ENCODE results near the gene LSS. TPM values are rescaled to one million over a fixed set of nuclear protein-coding genes. Genes with fewer than 3 reads are reported as not detected.
"Not testable (repeated sequence)": the region's sequence is repeated elsewhere in the genome, so short reads cannot be mapped to it uniquely, and the experiment has no call there.

The LSS gene
- total RNA-seq, 1 experiment from 2014 or later: 101 TPM

DNA sequence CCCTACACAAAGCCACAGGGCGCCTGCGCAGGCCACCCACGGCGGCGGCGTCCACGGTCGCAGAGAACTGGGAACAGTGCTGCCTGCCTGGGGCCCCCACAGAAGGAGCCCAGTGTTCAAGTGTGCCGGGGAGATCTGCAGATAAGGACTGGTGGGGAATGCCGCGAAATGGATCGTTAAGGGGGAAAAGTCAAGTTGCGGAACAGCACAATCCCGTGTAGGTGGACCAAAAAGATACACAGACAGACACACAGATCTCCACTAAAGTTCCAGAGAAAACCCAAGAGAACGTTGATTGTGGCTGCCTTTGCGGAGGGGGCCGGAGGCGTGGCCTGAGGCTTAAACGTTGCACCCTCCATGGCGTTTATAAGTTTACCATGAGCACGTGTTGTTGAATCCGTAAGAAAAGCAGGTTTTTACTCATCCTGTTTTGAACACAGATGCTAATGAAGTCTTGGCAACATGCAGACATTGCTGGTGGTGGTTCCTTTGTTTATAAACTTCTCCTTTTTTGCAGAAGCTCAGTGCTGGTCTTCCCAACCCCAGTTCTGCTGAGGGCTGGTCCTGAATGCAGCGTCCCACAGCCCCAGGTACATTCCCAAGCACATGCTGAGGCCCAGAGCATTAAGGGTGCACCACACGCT is 48.4 kb downstream of the LSS start:
- peaks cover 20% of the 10 kb centered on the region for H3K36me3 Mint-ChIP-seq
- peaks cover 14% of the 10 kb centered on the region for H3K4me1 Mint-ChIP-seq
- no peak for ATAC-seq
- no peak overlapping the region for H3K4me3 Mint-ChIP-seq
- ChIA-PET POLR2A (no interaction called here), CTCF (interaction anchor here (1.3 kb wide), 1 partner anchor 37 kb away, joined by 4 read pairs; no protein-coding TSS in a partner anchor)
- peaks cover 31% of the 10 kb centered on the region for H3K9me3 Mint-ChIP-seq
- TF ChIP-seq TEAD4 (CRISPR knock-in tag; IDR thresholded peaks at IDR 0.05): no peak
- no peak for TF ChIP-seq TCF7 (CRISPR knock-in tag; IDR thresholded peaks at IDR 0.05; ENCODE audit: low read depth)
- 0 out of 2 replicates have a peak, but pooled peaks have one; percentile 12 for TF ChIP-seq RELA (CRISPR knock-in tag; IDR thresholded peaks at IDR 0.05; ENCODE audit: borderline replicate concordance)
- peak overlapping the region; percentile 15 for H3K27ac Mint-ChIP-seq
- no peak for DNase-seq (ENCODE audit: low spot score)
- H3K27me3 Mint-ChIP-seq (ENCODE audit: low read depth): no peaks in the 10 kb centered on the region

- ATAC-seq: no peak
- Mint-ChIP-seq H3K27me3 (ENCODE audit: low read depth) (no peaks in the 10 kb centered on the region), H3K27ac (peak overlapping the region; percentile 54), H3K36me3 (peaks cover 25% of the 10 kb centered on the region), H3K4me3 (no peak overlapping the region), H3K4me1 (peaks cover 14% of the 10 kb centered on the region), H3K9me3 (peaks cover 36% of the 10 kb centered on the region)
- DNase-seq (ENCODE audit: low spot score): no peak
- POLR2A ChIA-PET: no interaction called here
- CTCF ChIA-PET: no interaction called here
- 0 out of 2 replicates have a peak, but pooled peaks have one; percentile 21 for TF ChIP-seq RELA (CRISPR knock-in tag; IDR thresholded peaks at IDR 0.05; ENCODE audit: borderline replicate concordance)
- no peak for TF ChIP-seq ZNF396 (CRISPR knock-in tag; IDR thresholded peaks at IDR 0.05; ENCODE audit: borderline replicate concordance)
- no peak for TF ChIP-seq GRHL2 (CRISPR knock-in tag; IDR thresholded peaks at IDR 0.05; ENCODE audit: insufficient replicate concordance, severe bottlenecking)
- no peak for TF ChIP-seq MLX (CRISPR knock-in tag; IDR thresholded peaks at IDR 0.05)
- TF ChIP-seq, protein P1, sequence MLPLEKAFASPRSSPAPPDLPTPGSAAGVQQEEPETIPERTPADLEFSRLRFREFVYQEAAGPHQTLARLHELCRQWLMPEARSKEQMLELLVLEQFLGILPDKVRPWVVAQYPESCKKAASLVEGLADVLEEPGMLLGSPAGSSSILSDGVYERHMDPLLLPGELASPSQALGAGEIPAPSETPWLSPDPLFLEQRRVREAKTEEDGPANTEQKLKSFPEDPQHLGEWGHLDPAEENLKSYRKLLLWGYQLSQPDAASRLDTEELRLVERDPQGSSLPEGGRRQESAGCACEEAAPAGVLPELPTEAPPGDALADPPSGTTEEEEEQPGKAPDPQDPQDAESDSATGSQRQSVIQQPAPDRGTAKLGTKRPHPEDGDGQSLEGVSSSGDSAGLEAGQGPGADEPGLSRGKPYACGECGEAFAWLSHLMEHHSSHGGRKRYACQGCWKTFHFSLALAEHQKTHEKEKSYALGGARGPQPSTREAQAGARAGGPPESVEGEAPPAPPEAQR (CRISPR knock-in tag; IDR thresholded peaks at IDR 0.05): no peak
Observed at GRCh38 chr21:46179708-46180078, 48.9 kb downstream of the LSS start.

DNA sequence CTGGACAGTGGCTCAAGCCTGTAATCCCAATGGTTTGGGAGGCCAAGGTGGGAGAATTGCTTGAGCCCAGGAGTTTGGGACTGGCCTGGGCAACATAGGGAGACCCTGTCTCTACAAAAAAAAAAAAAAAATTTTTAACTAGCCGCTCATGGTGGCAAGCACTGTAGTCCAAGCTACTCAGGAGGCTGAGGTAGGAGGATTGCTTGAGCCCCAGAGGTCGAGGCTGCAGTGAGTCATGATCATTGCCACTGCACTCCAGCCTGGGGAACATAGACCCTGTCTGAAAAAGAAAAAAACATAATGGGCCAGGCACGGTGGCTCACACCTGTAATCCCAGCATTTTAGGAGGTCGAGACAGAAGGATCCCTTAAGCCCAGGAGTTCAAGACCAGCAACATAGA is 49.6 kb downstream of the LSS start:
- CTCF ChIA-PET: no interaction called here
- no peak for ATAC-seq

DNA sequence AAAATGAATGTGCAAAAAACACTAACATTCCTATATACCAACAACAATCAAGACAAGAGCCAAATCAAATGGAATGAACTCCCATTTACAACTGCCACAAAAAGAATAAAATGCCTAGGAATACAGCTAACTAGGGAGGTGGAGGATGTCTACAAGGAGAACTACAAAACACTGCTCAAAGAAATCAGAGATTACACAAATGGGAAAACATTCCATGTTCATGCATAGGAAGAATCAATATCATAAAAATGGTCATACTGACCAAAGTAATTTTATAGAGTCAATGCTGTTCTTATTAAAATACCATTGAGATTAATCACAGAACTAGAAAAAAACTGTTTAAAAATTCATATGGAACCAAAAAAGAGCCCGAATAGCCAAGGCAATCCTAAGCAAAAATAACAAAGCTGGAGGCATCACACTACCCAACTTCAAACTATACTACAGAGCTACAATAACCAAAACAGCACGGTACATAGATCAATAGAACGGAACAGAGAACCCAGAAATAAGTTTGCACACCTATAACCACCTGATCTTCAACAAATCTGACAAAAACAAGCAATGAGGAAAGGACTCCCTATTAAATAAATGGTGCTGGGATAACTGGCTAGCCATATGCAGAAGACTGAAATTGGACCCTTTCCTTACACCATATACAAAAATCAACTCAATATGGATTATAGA is 52.0 kb downstream of the LSS start:
- H3K27me3 Mint-ChIP-seq (ENCODE audit: low read depth); H3K4me3 Mint-ChIP-seq; H3K27ac Mint-ChIP-seq; ATAC-seq; H3K4me1 Mint-ChIP-seq; DNase-seq (ENCODE audit: low spot score); CTCF ChIA-PET; POLR2A ChIA-PET: not testable (repeated sequence)
- H3K9me3 Mint-ChIP-seq: peaks cover 42% of the 10 kb centered on the region
- H3K36me3 Mint-ChIP-seq: peaks cover 30% of the 10 kb centered on the region

More for the DNA sequence above, 49.6 kb downstream of the LSS start:
- Mint-ChIP-seq H3K36me3 (peaks cover 30% of the 10 kb centered on the region), H3K4me3 (no peak overlapping the region), H3K27ac (no peak overlapping the region), H3K27me3 (ENCODE audit: low read depth) (no peaks in the 10 kb centered on the region; the same call in 1 of the 2 replicates), H3K9me3 (peaks cover 42% of the 10 kb centered on the region), H3K4me1 (peaks cover 14% of the 10 kb centered on the region)
- no peak for DNase-seq (ENCODE audit: low spot score)
- TF ChIP-seq ZNF671 (CRISPR knock-in tag; IDR thresholded peaks at IDR 0.05) (no peak), MYBL2 (CRISPR knock-in tag; IDR thresholded peaks at IDR 0.05) (no peak), NR2C2 (CRISPR knock-in tag; IDR thresholded peaks at IDR 0.05) (no peak), GTF2I (CRISPR knock-in tag; conservative IDR thresholded peaks at IDR 0.05) (no peak)
- POLR2A ChIA-PET: no interaction called here

GRCh38 chr21:46173573-46173972 is 55.0 kb downstream of the LSS start:
- no peaks in the 10 kb centered on the region for H3K4me1 Mint-ChIP-seq
- no peak for TF ChIP-seq MYBL2 (CRISPR knock-in tag; IDR thresholded peaks at IDR 0.05)
- TF ChIP-seq, protein P2, sequence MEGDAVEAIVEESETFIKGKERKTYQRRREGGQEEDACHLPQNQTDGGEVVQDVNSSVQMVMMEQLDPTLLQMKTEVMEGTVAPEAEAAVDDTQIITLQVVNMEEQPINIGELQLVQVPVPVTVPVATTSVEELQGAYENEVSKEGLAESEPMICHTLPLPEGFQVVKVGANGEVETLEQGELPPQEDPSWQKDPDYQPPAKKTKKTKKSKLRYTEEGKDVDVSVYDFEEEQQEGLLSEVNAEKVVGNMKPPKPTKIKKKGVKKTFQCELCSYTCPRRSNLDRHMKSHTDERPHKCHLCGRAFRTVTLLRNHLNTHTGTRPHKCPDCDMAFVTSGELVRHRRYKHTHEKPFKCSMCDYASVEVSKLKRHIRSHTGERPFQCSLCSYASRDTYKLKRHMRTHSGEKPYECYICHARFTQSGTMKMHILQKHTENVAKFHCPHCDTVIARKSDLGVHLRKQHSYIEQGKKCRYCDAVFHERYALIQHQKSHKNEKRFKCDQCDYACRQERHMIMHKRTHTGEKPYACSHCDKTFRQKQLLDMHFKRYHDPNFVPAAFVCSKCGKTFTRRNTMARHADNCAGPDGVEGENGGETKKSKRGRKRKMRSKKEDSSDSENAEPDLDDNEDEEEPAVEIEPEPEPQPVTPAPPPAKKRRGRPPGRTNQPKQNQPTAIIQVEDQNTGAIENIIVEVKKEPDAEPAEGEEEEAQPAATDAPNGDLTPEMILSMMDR (IDR thresholded peaks at IDR 0.05): no peak
- TF ChIP-seq, protein P3, sequence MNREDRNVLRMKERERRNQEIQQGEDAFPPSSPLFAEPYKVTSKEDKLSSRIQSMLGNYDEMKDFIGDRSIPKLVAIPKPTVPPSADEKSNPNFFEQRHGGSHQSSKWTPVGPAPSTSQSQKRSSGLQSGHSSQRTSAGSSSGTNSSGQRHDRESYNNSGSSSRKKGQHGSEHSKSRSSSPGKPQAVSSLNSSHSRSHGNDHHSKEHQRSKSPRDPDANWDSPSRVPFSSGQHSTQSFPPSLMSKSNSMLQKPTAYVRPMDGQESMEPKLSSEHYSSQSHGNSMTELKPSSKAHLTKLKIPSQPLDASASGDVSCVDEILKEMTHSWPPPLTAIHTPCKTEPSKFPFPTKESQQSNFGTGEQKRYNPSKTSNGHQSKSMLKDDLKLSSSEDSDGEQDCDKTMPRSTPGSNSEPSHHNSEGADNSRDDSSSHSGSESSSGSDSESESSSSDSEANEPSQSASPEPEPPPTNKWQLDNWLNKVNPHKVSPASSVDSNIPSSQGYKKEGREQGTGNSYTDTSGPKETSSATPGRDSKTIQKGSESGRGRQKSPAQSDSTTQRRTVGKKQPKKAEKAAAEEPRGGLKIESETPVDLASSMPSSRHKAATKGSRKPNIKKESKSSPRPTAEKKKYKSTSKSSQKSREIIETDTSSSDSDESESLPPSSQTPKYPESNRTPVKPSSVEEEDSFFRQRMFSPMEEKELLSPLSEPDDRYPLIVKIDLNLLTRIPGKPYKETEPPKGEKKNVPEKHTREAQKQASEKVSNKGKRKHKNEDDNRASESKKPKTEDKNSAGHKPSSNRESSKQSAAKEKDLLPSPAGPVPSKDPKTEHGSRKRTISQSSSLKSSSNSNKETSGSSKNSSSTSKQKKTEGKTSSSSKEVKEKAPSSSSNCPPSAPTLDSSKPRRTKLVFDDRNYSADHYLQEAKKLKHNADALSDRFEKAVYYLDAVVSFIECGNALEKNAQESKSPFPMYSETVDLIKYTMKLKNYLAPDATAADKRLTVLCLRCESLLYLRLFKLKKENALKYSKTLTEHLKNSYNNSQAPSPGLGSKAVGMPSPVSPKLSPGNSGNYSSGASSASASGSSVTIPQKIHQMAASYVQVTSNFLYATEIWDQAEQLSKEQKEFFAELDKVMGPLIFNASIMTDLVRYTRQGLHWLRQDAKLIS (CRISPR knock-in tag; IDR thresholded peaks at IDR 0.05; ENCODE audit: borderline replicate concordance): no peak
- TF ChIP-seq ZNF396 (CRISPR knock-in tag; IDR thresholded peaks at IDR 0.05; ENCODE audit: borderline replicate concordance): no peak
- no peak for TF ChIP-seq HMGXB4 (CRISPR knock-in tag; IDR thresholded peaks at IDR 0.05)

More at GRCh38 chr21:46173573-46173972, 55.0 kb downstream of the LSS start:
- POLR2A ChIA-PET: no interaction called here
- no peak overlapping the region for H3K4me3 Mint-ChIP-seq
- peaks cover 42% of the 10 kb centered on the region for H3K9me3 Mint-ChIP-seq
- ATAC-seq (no peak), DNase-seq (ENCODE audit: low spot score) (no peak)
- peaks cover 36% of the 10 kb centered on the region for H3K36me3 Mint-ChIP-seq
- CTCF ChIA-PET: interaction anchor here (1.9 to 2.0 kb wide), 2 partner anchors 21 to 30 kb away, joined by 6 to 7 read pairs; no protein-coding TSS in a partner anchor
- no peaks in the 10 kb centered on the region; the same call in 1 of the 2 replicates for H3K27me3 Mint-ChIP-seq (ENCODE audit: low read depth)
- H3K27ac Mint-ChIP-seq: no peak overlapping the region

Data from WTC11 (cell line).